Thyroid gland (tissue), 4 donors: ENCODE results near the gene UBALD2. TPM values are rescaled to one million over a fixed set of nuclear protein-coding genes. Genes with fewer than 3 reads are reported as not detected.
A peak's percentile ranks its signal among the peaks of the same experiment; 100 is the strongest.

Source experiments
- DNase-seq, 2 donors: peaks; one replicate each; pipeline ENCODE4 v3.0.0-alpha.2; 2019
- H3K27ac ChIP-seq, 3 donors: fragments of 200-600 bp; sonication (generic); 1 replicate in 2 of 3; 2 replicates in 1 of 3; pipeline ENCODE4 v1.5.1; 2016 to 2019; ENCODE audit warnings: mild to moderate bottlenecking in 1 of 3, moderate library complexity in 1 of 3
- H3K27me3 ChIP-seq: fragments of 200-600 bp; sonication (generic); one replicate; pipeline ENCODE4 v1.5.1; 2019
- H3K36me3 ChIP-seq, 2 donors: fragments of 200-600 bp; sonication (generic); one replicate each; pipeline ENCODE4 v1.5.1; 2016 to 2019
- H3K4me1 ChIP-seq, 2 donors: fragments of 200-600 bp; sonication (generic); one replicate each; pipeline ENCODE4 v1.5.1; 2017 to 2019
- H3K4me3 ChIP-seq, 3 donors: fragments of 200-600 bp; sonication (generic); replicated peaks in 1 of 3; 1 replicate in 2 of 3; 2 replicates in 1 of 3; pipeline ENCODE4 v1.5.1; 2016; ENCODE audit warnings: mild to moderate bottlenecking in 1 of 3
- H3K9me3 ChIP-seq: fragments of 200-600 bp; sonication (generic); one replicate; pipeline ENCODE4 v1.5.1; 2017
- CTCF ChIP-seq, 6 experiments: fragments of 200-600 bp in 3 of 6; fragments of 450-650 bp in 3 of 6; sonication (generic) in 3 of 6; IDR thresholded peaks; one replicate each; pipeline ENCODE4 v1.5.1; 2016 to 2019; ENCODE audit warnings: antibody characterized with exemption in 6 of 6, mild to moderate bottlenecking in 2 of 6, inconsistent platforms in 1 of 6, moderate library complexity in 1 of 6
- POLR2A ChIP-seq, 2 donors: fragments of 450-650 bp; IDR thresholded peaks; one replicate each; pipeline ENCODE4 v1.6.1; 2017; ENCODE audit warnings: antibody characterized with exemption in 2 of 2, mild to moderate bottlenecking in 2 of 2, moderate library complexity in 1 of 2
- WGBS, 2 donors: methylation state at CpG; one replicate each; pipeline ENCODE4 v1.1.5; 2017; 5-methylcytosine and 5-hydroxymethylcytosine counted together
- intact Hi-C: fragments of 100-400 bp; cut with DNase I; formaldehyde crosslinking; loops from one replicate; pipeline ENCODE4 v1.15.1; 2023
- total RNA-seq, 4 donors: library from RNA; depleted of rRNA; stranded (reverse); fragments of >200 nt; gene quantifications; one replicate each; pipeline ENCODE4 v1.2.3, GENCODE V29; 2016

UBALD2 gene
- total RNA-seq, 4 donors from 2014 or later, result 9.8 to 54.2 (median 22.9) TPM

GRCh38 chr17:76247304-76247703 lies 17.8 kb upstream of the UBALD2 start:
- H3K9me3 ChIP-seq, result no peaks in the 10 kb centered on the region
- intact Hi-C loops, result no loop called here
- H3K4me1 ChIP-seq, result no peaks in the 10 kb centered on the region
- no peaks in the 10 kb centered on the region for H3K27me3 ChIP-seq
- H3K36me3 ChIP-seq, result no peaks in the 10 kb centered on the region
- DNase-seq, result no peak
- no peak overlapping the region for H3K27ac ChIP-seq
- TF ChIP-seq CTCF (IDR thresholded peaks at IDR 0.05) (no peak), POLR2A (IDR thresholded peaks at IDR 0.05) (no peak)
- WGBS, 2 donors, result 90 to 91% methylated on average over 8 of the region's 8 CpGs
- H3K4me3 ChIP-seq, result no peak overlapping the region

GRCh38 chr17:76248013-76248782 lies 16.9 kb upstream of the UBALD2 start:
- TF ChIP-seq POLR2A (IDR thresholded peaks at IDR 0.05) (no peak), CTCF (IDR thresholded peaks at IDR 0.05) (no peak)
- Histone ChIP-seq H3K27me3 (no peaks in the 10 kb centered on the region), H3K36me3 (no peaks in the 10 kb centered on the region), H3K27ac (no peak overlapping the region), H3K4me1 (peaks cover 0 to 3% of the 10 kb centered on the region in 2 donors), H3K4me3 (no peak overlapping the region), H3K9me3 (no peaks in the 10 kb centered on the region)
- DNase-seq, result no peak
- intact Hi-C loops, result no loop called here
- WGBS, 2 donors, result 68 to 77% methylated on average over 11 of the region's 11 CpGs

GRCh38 chr17:76250141-76250540 lies 15.0 kb upstream of the UBALD2 start:
- no peak for DNase-seq

GRCh38 chr17:76251478-76252039 lies 13.6 kb upstream of the UBALD2 start:
- H3K27ac ChIP-seq, result peak overlapping the region in 2 of 3 donors; percentile 2 to 22

More at GRCh38 chr17:76250141-76250540, 15.0 kb upstream of the UBALD2 start:
- no peaks in the 10 kb centered on the region for H3K36me3 ChIP-seq
- TF ChIP-seq POLR2A (IDR thresholded peaks at IDR 0.05) (no peak), CTCF (IDR thresholded peaks at IDR 0.05) (no peak)
- WGBS, 2 donors, result 91 to 92% methylated on average over 6 of the region's 6 CpGs
- H3K27ac ChIP-seq, result no peak overlapping the region
- H3K27me3 ChIP-seq, result no peaks in the 10 kb centered on the region
- H3K4me1 ChIP-seq, result peaks cover 0 to 7% of the 10 kb centered on the region in 2 donors
- no peaks in the 10 kb centered on the region for H3K9me3 ChIP-seq
- no peak overlapping the region for H3K4me3 ChIP-seq
- intact Hi-C loops, result no loop called here

More at GRCh38 chr17:76251478-76252039, 13.6 kb upstream of the UBALD2 start:
- intact Hi-C loops, result no loop called here
- Histone ChIP-seq H3K9me3 (no peaks in the 10 kb centered on the region), H3K4me1 (peaks cover 0 to 7% of the 10 kb centered on the region in 2 donors), H3K36me3 (no peaks in the 10 kb centered on the region), H3K4me3 (no peak overlapping the region), H3K27me3 (no peaks in the 10 kb centered on the region)
- no peak for DNase-seq
- no peak for TF ChIP-seq POLR2A (IDR thresholded peaks at IDR 0.05)
- TF ChIP-seq CTCF (IDR thresholded peaks at IDR 0.05), result no peak
- 84 to 90% methylated on average over 8 of the region's 8 CpGs for WGBS, 2 donors
